Superior temporal gyrus (tissue), 1 donor: ENCODE measurements around the gene PPP6R1.
"Not testable (repeated sequence)": the region's sequence is repeated elsewhere in the genome, so short reads cannot be mapped to it uniquely, and the experiment has no call there.

Experiments used
- DNase-seq: peaks from one replicate; pipeline ENCODE4 v3.0.0-alpha.2; 2016; ENCODE audit errors: extremely low spot score

PPP6R1 gene

DNA sequence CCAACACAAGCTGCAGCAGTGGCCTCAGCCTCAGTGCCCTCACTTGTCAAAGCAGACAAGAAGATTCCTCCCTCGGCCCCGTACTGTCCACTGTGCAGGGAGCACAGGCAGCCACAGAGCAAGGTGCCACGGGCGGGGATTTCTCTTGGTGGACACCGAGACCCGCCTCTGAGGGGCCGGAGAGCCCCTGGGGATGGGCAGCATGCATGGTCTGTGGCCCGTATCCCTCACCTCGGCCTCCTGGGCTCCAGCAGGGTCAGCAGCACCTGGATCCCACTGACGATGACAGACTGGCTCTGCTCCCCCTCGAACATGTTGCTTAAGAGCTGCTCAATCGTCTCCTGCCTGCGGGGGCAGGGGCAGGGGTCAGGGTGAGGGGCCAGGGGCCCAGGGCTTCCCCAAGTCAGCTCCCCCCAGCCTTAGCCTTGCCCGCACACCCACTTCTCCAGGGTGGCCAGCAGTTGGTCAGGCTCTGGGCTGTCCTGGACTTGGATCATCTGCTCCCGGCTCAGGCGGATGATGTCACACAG is 16.8 kb downstream of the PPP6R1 start:
- no peak for DNase-seq

DNA sequence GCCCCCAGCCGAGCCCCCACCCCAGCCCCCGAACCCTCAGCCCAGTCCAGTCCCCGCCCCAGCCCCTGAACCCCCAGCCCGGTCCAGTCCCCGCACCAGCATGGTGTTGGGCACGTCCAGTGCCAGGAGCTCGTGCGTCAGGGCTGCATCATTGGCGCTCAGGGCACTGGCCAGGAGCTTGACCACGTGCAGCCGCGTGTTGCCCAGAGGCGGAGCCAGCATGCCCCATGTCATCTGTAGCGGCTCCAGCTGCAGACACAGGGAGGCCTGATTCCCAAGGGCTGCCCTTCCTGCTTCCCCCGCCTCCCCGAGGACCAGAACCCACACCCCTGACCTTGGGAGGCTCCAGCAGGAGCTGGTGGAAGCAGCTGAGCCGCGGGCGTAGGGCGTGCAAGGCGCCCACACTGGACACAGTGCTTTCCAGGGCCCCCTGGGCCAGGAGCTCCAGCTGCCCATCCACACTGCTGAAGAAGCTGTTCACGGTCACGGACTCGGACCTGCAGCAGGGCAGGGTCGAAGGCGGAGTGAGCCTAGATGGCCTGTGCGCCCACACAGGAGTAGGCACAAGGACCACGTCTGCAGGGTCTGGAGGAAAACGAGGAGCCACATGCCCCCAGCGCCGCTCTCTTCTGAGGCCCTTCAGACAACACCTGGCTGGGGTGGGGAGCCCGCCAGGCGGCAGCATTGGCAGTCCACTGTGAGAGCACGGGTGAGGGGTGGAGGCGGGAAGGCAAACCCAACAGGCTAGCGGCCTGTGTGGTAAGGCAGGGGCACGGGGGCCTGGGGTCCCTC is 17.5 kb downstream of the PPP6R1 start:
- no peak for DNase-seq

DNA sequence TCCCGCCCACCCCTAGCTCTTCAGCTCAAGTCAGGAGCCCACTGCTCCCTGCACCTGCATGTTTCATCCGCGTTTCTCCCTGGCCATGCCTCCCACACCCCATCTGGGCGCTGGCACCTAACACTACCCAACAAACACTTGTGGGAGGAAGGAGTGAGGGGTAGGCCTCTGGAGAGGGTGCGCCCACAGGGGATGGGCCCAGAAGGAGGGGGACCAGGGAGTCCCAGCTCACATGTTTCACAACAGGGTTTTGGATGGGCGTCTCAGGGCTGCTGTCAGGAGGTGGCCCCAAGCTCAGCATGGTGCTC is 18.1 kb downstream of the PPP6R1 start:
- no peak for DNase-seq

DNA sequence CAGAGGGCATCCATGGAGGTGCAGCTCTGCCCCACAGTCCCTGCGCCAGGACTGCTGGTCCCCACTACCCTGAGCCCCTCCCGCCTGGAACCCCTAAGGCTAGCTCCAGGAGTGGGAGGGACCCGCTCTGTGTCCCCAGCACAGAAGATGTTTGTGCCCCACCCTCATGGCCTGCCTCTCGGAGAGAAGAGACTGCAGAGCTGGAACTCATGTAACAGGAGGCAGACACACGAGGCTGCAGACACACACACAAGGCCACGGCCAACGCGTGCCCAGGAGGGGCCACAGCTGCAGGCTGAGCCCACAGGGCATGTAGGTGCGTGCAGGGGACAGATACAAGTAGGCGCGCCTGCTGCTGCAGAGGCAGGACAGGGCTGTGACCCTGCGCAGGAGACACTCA is 19.8 kb downstream of the PPP6R1 start:
- no peak for DNase-seq

DNA sequence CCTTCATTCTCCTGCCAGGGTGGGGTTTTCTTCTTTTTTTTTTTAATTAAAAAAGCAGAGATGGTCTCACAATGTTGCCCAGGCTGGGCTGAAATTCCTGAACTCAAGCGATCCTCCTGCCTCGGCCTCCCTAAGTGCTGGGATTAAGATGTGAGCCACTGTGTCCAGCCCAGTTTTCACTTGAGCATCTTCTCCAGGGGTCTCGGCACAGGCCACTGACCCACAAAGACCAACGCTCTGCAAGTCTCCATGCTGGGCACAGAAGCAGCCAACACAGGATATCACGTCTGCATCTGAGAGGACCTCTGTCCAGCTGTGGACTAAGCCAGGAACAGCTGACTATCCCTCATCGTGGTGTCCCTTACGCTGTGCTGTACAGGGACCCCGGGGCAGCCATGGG is 20.8 kb downstream of the PPP6R1 start:
- no peak for DNase-seq

DNA sequence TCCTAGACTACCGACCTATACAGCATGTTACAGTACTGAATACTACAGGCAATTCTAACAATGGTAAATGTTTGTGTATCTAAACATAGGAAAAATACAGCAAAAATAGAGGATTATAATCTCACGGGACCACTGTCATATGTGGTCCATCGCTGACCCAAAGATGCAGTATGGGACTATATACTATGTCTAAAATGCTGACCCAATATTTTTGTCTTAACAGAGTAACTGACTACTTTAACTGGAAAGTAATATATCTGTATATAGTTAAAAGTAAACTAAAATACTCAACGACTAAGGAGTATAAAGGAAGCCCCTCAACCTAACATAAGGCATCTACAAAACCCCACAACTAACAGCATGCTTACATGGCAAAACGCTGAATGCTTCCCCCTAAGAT is 25.8 kb downstream of the PPP6R1 start:
- DNase-seq = no peak

DNA sequence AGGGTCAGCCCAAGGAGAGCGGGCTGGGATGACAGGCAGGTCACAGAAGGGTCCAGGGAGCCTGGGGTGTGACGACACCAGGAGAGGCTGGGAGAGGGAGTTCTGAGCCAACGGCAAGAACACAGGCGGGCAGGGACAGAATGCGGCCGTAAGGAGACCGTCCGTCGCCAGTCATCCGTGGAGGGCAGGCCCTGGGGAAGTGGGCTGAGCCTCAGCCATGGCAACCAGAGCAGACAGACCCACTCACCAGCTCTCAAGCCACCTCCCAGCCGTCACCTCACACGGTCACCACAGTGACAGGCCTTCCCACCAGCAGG is 26.6 kb downstream of the PPP6R1 start:
- no peak for DNase-seq

DNA sequence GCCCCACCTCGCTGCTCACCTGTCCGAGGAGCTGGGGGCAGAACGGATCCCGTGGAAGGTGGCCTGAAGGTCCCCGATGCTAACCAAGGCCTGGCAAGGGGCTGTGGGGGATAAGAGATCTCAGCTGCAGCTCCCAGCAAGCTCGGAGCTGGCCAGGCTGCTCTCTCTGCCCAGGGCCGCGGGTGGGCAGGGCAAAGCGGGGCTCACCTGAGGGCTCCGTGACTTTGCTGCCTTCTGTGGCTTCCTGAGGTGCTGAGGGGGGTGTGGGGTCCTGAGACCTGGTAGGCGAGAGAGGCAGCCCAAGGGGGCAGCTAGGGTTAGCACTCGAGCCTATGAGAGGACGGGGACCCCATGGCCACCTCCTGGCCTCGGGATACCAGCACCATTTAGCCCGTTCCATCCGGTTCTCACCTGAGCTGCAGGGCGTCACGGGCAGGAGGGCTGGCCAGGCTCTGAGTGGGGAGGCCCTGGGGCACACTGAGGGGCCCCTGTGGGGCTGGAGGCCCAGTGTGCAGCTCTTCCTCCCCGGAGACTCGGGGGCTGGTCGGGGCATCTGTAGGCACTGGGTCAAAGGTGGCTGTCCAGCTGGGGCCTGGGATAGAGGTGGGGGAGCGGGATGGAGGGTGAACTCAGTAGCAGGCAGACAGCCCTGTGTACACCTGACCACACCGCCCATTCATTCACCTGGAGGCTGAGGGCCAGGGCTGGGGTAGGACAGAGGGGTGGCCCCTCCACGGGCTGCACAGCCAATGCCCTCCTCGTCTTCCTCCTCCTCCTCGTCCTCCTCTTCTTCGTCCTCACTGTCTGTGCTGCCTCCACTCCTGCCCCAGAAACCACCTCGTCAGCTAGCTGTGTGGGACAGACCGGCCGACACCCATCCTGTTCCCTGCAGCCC is 27.2 kb downstream of the PPP6R1 start:
- no peak for DNase-seq

DNA sequence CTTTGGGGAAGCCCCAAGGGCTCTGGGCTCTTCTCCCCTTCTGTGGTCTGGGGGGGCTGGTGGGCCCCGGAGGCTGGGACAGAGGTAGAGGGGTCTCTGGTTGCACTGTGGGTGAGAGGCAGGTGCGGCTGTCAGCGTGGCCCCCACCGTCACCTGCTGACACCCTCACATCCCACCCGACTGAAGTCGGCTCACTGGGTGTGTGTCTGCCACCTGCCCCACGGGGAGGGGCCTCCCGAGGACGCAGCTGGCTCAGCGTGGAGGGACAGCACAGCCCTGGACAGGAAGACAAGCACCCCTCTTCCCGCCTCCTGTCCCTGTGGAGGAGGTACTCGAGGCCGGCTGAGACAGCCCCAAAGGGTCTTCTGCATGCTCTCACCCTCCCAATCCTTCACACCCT is 28.0 kb downstream of the PPP6R1 start:
- no peak for DNase-seq

DNA sequence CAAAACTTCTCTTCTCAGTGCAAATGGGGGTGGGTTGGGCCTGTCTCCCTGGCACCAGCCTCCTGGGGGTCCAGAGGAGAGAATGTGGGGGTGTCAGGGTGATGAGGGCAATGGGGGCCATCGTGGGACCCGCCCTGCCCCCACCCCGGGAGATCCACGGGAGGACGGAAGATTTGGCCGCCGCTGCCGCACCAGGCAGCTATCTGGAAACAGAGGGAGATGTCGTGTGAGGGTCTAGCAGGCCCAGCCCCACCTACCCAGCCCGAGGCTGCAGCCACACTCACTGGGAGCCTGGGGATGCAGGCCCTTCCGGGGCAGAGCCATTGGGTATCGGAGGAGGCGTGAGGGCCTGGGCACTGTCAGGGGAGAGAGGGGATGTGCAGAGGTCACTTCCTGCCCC is 28.5 kb downstream of the PPP6R1 start:
- no peak for DNase-seq

DNA sequence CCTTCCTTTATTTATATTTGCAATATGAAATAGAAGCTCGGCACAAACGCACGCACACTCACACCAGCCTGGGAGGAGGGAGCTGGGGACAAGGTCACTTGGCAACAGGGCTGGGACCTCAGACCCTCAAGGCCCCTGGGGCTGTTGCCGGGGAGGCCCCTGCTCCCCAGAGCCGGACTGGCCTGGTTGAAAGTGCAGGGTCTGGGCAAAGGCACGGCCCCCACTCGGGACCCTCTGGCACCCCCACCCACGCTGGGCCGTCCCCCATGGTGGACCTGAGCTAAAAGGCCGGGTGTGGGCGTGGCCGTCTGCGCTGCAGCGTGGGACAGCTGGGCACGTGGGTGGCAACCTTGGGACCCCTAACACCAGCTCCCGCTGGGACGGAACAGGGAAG is 29.0 kb downstream of the PPP6R1 start:
- DNase-seq = no peak

DNA sequence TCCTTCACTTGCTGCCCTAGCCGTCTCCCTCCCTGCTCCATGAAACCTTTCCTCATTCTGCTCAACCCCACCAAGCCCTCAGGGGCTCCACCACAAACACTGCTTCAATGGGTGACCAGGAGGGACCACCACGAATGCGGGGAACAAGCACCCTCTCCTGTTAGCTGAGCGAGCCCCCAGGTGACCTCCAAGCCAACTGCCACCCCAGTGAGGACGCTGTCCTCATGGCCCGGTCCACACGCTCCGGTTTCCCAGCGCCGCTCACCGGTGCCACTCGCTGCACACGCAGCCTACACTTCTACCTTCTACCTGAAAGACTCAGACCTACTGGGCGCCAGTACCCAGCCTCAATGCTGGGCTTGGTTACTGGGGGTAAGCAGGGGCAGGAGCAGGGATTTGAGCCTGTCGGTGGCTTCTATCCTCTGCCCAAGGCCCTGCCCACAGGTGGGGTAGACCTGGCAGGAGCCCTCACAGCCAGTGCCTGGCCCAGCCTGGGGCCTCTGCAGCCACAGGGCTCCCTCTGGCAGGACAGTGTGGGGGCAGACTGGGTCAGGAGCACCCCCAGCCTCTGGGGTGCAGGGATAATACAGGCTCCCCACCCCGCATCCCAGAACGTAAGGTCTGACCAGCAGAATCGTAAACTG is 29.6 kb downstream of the PPP6R1 start:
- DNase-seq = no peak

DNA sequence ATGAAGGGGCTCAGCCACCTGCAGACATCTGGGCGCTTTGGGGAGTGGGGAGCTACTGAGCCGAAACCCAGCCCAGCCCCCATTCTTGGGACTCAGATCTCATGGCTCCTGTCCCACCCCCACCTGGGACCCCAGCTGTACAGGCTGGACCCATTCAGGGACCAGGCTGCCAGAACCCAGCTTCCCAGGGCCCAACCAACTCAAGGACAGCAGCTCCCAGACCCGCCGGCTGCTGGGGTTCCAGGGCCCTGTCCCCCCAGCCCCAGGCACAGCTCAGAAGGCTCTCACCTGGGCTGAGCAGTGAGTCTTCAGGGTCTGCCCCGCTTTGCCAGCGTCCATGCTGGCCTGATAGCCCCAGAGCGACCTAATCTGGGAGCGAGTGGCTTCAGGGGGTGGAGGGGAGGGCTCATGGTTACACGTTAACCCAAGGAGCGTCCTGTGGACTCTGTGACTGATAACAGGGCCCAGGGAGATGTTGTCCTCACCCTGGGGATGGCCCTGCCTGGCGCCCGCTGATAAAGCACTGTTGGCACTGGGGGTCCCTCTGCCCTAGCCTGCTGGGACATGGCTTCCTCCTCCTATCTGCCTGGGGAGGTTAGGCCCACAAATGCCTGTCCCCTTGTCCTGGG is 30.3 kb downstream of the PPP6R1 start, which contains the start of gene TMEM86B:
TSS of gene TMEM86B (minus strand) at position 361 of the 629 bp plus-strand sequence. CDS start at position 339, 22 bp downstream.
- DNase-seq = no peak

DNA sequence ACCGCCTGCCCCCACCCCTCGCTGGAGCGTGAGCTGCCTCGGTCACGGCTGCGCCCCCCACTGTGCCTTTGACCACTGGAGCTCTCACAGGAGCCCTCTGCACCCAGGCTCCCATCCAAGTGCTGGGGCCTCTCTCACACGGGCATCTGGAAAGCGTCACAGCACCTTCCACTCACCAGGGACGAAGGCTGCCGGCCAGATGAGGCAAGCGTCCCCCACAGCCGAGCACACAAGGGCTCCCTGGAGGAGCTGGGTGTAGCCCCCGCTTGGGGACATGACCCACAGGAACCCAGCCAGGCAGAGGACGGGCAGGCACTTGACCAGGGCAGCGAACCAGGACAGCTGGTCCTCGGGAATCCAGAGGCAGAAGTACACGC is 30.8 kb downstream of the PPP6R1 start:
- no peak for DNase-seq

DNA sequence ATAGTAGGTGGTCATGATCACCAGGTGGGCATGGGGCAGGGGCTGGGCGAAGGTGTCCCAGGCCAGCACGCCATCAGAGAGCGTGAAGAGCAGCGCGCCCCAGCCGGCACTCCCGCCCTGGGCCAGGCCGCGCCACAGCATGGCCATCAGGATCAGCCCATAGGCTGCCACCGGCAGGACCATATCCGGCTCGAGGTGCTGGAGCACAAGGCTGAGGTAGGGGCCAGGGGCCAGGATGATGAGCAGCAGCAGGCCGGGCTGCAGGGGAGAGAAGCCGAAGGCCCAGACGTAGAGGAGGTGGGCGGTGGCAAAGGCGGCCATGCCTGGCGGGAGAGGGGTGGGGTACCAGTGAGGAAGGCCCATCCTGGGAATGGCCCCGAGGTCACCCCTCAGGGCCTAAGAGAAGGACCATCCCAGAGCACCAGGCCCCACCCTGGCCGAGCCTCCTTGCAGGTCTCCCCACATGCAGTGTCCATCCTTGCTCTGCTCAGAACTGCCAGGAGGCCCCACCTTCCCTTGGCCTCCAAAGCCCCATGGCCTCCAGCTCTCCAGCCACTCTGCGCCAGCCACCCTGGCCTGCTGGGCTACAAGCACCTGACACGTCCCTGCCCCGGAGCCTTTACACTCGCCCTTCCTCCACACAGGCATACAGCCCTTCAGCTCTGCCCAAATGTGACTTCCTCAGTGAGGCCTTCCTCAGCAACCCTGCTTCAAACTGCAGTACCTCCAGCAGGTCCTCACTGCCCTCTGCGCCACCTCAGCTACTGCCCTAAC is 31.4 kb downstream of the PPP6R1 start:
- no peak for DNase-seq

DNA sequence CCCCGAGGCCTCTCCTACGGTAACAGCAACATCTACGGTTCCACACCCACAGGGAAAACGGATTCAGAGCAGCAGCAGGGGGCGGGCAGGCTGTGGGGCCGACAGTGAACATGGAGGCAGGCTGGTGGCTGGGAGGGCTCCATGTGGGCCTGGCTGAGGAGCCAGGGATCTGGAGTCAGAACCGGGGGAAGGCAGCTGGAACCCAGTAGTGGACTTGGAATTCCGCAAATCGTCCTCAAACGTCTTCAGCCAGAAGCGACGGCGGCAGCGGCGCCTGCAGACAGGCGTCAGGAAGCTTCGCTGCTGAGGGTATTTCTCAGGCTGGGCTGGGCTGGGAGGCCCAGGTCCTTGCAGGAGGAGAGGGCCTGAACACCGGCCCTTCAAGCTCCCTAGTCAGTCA is 32.0 kb downstream of the PPP6R1 start:
- no peak for DNase-seq

DNA sequence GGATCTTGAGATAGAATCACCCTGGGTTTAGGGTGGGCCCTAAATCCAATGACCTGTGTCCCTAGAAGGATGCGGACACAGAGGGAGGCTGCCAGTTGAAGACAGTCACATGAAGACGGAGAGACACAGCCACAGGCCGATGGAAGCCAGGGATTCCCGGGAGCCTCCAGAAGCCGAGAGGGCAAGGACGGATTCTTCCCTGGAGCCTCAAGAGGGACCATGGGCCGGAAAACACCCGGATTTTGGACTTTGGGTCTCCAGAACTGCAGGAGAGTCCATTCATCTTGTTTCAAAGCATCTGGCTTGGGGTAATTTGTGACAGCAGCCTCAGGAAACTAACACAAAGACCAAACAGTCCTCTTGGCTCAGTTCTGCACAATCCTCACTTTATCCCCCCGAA is 32.5 kb downstream of the PPP6R1 start:
- no peak for DNase-seq

DNA sequence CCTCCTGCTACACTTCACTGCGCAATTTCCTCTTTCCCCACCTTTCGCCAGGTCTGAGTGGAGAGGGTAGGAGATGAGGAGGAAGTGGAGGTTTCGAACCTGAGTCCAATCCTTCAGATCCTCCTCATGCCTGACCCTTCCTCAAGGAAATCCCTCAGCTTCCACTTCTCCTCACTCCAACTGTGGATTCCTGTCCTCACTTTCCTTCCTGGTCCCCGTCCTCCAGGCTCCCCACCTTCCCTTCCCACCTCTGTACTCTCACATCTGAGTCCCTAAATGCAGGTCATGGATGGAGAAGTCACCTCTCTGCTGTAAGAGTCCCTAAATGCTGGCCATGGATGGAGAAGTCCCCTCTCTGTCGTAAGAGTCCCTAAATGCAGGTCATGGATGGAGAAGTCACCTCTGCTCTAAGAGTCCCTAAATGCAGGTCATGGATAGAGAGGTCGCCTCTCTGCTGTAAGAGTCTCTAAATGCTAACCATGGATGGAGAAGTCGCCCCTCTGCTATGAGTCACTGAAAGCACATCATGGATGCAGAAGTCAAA is 33.3 kb downstream of the PPP6R1 start:
- no peak for DNase-seq

DNA sequence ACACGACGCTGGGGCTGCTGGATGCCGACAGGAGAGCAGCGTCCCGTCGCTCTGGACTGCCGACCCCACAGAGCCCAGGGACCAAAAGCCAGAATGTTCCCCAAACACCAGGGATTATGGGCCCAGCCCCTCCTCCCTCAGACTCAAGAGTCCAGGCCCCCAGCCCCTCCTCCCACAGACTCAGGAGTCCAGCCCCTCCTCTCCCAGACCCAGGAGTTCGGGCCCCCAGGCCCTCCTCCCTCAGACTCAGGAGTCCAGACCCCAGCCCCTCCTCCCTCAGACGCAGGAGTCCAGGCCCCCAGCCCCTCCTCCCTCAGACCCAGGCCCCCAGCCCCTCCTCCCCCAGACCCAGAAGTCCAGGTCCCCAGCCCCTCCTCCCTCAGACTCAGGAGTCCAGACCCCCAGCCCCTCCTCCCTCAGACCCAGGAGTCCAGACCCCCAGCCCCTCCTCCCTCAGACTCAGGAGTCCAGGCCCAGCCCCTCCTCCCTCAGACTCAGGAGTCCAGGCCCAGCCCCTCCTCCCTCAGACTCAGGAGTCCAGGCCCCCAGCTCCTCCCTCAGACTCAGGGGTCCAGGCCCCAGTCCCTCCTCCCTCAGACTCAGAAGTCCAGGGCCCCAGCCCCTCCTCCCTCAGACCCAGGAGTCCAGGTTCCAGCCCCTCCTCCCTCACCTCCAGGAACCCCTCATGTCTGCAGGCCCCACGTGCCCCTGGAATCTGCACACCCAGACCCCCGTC is 34.0 kb downstream of the PPP6R1 start:
- not testable (repeated sequence) for DNase-seq

DNA sequence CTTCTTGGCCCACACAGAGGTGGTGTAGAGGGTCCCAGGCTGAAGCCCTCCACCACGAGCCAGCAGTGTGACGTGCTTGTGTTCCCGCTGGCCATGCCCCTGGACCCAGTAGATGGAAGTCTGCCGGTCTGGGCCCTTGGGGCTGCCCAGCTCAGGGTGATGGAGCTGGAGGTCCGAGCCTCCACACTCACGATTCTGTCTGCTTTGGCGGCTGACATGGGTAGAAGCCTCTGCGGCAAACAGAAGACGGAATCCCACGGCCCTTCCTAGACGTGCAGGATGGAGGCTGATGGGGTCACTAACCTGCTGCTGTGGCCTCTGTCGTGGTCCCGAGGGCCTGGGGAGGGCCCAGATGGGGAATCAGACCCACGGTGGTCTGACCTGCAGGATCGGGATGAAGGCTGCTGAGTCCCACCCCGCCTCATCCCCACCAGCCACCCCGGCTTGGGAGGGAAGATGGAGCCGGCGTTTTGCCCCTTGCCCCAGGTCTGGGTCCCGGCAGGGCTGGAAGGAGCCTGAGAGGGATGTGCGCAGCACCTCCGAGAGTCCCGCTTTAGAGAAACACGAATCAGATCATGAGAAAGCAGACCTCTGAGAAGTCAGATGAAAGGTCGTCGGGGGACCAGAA is 34.7 kb downstream of the PPP6R1 start:
- no peak for DNase-seq
